Germinal center (tissue), 1 donor: ENCODE measurements around the gene NAA50.

Experiments used
- DNase-seq: peaks from one replicate; pipeline ENCODE4 v3.0.0; 2012; ENCODE audit warnings: mixed read lengths, low spot score

The NAA50 gene

DNA sequence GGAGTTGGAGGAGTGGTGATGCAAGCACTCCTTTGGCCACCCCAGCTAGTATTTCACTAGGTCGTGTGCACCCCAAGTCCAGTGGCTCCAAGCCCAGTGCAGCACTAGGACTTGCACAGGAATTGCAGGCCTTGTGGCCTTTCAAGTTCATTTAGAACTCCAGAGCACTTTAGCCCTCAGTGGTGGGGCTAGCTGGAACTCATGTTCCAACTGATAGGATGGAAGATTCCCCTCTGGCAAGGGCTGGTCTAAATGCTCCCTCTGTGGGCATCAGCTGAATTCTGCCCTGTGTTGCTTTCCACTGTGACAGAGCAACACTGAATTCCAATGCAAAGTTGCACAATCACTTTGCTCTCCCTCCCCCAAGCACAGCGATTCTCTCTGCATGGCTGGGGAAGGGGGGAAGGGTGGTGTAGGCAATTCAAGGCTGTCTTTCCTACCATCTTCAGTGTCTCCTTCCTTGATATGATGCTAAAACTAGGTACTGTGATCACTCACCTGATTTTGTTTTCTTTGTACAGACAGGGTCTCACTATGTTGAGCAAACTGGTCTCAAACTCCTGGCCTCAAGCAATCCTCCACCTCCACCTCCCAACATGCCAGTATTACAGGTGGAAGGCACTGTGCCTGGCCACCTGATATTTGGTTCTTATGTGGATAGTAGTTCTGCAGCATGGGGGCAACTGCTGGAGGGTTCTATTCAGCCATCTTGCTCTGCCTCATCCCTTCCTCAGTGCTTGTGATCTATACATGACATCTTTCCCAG, 59.9 kb downstream of the NAA50 start:
- DNase-seq, result no peak

DNA sequence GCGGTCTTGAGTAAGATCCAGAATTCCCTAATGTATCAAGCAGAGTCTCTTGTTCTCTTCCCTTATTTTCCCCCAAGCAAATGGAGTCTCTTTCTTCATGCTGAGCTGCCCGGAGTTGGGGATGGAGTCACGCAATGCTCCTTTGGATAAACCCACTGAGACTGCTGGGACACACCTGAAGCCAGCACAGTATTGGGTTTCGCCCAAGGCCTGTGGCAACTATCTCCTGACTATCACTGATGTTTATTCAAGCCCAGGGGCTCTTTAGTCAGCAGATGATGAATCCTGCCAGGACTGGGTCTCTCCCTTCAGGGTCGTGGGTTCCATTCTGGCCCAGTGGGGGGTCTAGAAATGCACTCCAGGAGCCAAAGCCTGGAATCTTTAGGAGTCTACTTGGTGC, 60.9 kb downstream of the NAA50 start:
- DNase-seq, result no peak

DNA sequence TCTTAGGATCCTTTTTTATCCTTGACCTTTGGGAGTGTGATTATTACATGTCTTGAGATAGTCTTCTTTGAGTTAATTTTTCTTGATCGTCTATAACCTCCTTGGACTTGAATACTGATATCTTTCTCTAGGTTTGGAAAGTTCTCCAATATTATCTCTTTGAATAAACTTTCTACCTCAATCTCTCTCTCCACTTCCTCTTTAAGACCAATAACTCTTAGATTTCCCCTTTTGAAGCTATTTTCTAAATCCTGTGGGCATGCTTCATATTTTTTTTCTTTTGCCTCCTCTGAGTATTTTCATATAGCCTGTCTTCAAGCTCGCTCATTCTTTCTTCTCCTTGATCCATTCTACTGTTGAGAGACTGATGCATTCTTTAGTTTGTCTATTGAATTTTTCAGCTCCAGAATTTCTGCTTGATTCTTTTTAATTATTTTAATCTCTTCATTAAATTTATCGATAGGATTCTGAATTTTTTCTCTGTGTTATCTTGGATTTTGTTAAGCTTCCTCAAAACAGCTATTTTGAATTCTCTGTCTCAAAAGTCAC, 61.7 kb downstream of the NAA50 start:
- no peak for DNase-seq

DNA sequence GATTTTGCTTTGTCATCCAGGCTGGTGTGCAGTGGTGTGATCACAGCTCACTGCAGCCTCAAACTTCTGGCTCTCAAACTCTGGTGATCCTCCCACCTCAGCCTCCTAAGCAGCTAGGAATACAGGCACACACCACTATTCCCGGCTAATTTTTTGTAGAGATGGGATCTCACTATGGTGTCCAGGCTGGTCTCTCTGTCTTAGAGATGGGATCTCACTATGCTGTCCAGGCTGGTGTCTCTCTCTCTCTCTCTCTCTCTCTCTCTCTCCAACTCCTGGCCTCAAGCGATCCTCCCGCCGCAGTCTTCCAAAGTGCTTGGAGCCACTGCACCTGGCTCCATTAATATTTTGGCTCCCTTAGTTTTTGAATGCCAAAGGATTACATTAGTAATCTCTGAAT, 67.3 kb downstream of the NAA50 start:
- no peak for DNase-seq

DNA sequence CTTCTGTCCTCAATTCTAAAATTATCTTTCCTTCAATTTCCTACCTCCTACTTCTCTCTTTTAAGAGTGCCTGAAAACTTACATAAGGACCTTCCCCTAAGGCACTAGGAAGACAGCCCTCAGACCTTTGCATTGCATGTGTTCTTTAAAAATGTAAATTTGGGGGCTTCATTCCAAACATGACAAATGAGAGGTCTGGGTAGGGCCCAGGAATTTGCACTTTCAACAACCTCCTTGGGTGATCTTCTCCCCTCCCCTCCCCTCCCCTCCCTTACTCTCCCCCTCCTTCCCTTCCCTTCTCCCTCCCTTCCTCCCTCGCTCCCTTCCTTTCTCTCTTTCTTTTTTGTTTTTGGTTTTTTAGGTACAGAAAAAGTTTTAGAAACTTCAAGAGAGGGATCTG, 68.3 kb downstream of the NAA50 start:
- no peak for DNase-seq

- DNase-seq, result no peak
Observed at GRCh38 chr3:113676261-113676660, 69.8 kb downstream of the NAA50 start.

DNA sequence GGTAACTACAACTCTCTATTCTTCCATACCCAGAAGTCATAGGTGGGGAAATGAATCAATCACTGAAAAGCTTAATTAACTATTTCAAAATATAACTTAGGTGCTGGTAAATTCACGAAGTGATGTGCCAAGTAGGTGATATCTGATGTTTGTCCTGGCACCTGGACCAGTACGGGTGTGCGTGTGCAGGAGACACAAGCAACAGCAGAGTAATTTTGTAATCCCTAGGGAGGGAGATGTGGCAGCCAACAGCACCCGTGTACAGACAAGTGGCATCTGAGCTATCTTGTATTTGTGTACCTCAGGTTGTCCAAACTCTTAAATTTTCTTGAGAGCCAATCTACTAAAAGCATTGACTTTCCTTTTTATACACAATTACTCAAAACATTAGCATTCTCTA, 72.5 kb downstream of the NAA50 start:
- DNase-seq, result no peak

DNA sequence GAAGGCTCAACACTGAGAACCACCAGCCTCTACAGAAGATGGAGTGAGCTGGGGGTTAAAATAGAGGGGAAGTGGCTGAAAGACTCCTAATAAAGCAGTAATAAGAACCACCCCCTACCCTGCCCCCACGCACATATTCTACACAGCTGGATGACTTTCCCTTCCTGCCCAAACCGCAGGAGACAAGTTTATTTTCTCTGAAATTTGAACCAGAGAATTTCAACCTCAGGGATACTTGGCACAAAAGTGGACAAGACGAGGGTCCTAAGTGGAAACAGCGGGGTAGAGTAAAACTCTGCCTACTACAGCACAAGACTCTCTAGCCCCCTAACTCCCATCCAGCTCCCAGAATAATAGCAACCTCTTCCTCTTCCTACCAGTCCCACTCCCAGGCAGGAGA, 78.0 kb downstream of the NAA50 start:
- no peak for DNase-seq
